Activated CD4-positive, alpha-beta memory T cell treated with anti-CD3 and anti-CD28 coated beads, Interleukin-2, amount 10 ng/mL, durations not matched to agents 7 days and 5 days (primary cell): Measurements from ENCODE around the gene SETD2. TPM values are rescaled to one million over a fixed set of nuclear protein-coding genes. Genes with fewer than 3 reads are reported as not detected.

Experiments
- CTCF ChIA-PET: fragments of 350-600 bp; sonication (Branson Sonifier 250); formaldehyde crosslinking; loops from one replicate; lab custom pipeline; 2021; ENCODE audit warnings: antibody characterized with exemption, inconsistent platforms; lab: Charles Lee
- POLR2A ChIA-PET: fragments of 350-600 bp; sonication (Branson Sonifier 250); formaldehyde crosslinking; loops from one replicate; lab custom pipeline; 2021; ENCODE audit warnings: antibody characterized with exemption; lab: Charles Lee
- DNase-seq: peaks from one replicate; pipeline ENCODE4 v3.0.0-alpha.2; 2020
- H3K27ac Mint-ChIP-seq: one replicate; pipeline ENCODE4 v1.8.0; 2021; ENCODE audit warnings: mild to moderate bottlenecking, mixed read lengths
- H3K27me3 Mint-ChIP-seq: one replicate; pipeline ENCODE4 v1.8.0; 2021; ENCODE audit warnings: mixed read lengths
- H3K36me3 Mint-ChIP-seq: one replicate; pipeline ENCODE4 v1.8.0; 2021; ENCODE audit warnings: low read depth, mixed read lengths
- H3K4me1 Mint-ChIP-seq: one replicate; pipeline ENCODE4 v1.8.0; 2021; ENCODE audit warnings: mixed read lengths
- H3K4me3 Mint-ChIP-seq: one replicate; pipeline ENCODE4 v1.8.0; 2021; ENCODE audit warnings: mild to moderate bottlenecking, mixed read lengths
- H3K9me3 Mint-ChIP-seq: one replicate; pipeline ENCODE4 v1.8.0; 2021; ENCODE audit warnings: mixed read lengths
- total RNA-seq, 2 experiments: library from RNA; stranded (reverse); gene quantifications; one replicate each; pipeline ENCODE4 v1.2.3, GENCODE V29; 2021

The SETD2 gene
- total RNA-seq, 2 experiments from 2014 or later, result 37.4 to 41.5 TPM

DNA sequence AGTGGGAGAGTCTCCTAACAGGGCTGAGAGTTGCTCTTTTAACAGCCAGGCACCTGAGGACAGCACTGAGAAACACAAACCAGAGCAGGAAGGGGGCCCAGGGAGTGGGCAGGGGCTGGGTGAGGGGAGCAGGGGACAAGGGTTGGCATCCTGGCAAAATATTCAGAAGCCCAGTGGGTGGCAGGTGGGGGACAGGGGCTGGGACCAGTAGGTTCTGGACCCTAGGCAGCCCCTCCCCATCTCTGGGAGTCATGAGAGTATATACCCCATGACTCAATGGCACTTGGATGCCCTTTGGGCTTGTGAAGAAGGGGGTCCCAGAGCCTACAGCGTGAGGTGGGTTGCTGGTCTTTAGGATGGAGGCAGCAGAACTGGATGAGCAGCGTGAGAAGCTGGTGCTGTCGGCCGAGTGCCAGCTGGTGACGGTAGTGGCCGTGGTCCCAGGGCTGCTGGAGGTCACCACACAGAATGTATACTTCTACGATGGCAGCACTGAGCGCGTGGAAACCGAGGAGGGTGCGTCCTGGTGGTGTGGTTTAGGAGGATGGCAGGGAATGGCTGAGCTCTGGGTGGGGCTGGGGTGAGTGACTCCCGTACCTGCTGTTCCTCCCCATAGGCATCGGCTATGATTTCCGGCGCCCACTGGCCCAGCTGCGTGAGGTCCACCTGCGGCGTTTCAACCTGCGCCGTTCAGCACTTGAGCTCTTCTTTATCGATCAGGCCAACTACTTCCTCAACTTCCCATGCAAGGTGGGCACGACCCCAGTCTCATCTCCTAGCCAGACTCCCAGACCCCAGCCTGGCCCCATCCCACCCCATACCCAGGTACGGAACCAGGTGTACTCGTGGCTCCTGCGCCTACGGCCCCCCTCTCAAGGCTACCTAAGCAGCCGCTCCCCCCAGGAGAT is 160.2 kb downstream of the SETD2 start:
- H3K27ac Mint-ChIP-seq, result no peak overlapping the region
- H3K36me3 Mint-ChIP-seq, result peaks cover 75% of the 10 kb centered on the region
- CTCF ChIA-PET, result no interaction called here
- peaks cover 8% of the 10 kb centered on the region for H3K4me1 Mint-ChIP-seq
- H3K27me3 Mint-ChIP-seq, result no peaks in the 10 kb centered on the region
- H3K4me3 Mint-ChIP-seq, result no peak overlapping the region
- DNase-seq, result no peak
- H3K9me3 Mint-ChIP-seq, result no peaks in the 10 kb centered on the region
- POLR2A ChIA-PET, result no interaction called here

GRCh38 chr3:47003056-47003410 is 160.9 kb downstream of the SETD2 start:
- CTCF ChIA-PET, result no interaction called here
- Mint-ChIP-seq H3K9me3 (no peaks in the 10 kb centered on the region), H3K4me1 (peaks cover 11% of the 10 kb centered on the region), H3K36me3 (peaks cover 75% of the 10 kb centered on the region), H3K4me3 (no peak overlapping the region), H3K27ac (no peak overlapping the region), H3K27me3 (no peaks in the 10 kb centered on the region)
- DNase-seq, result no peak
- POLR2A ChIA-PET, result interaction anchor here (1.2 kb wide), 1 partner anchor 9 kb away, joined by 3 read pairs; no protein-coding TSS in a partner anchor

DNA sequence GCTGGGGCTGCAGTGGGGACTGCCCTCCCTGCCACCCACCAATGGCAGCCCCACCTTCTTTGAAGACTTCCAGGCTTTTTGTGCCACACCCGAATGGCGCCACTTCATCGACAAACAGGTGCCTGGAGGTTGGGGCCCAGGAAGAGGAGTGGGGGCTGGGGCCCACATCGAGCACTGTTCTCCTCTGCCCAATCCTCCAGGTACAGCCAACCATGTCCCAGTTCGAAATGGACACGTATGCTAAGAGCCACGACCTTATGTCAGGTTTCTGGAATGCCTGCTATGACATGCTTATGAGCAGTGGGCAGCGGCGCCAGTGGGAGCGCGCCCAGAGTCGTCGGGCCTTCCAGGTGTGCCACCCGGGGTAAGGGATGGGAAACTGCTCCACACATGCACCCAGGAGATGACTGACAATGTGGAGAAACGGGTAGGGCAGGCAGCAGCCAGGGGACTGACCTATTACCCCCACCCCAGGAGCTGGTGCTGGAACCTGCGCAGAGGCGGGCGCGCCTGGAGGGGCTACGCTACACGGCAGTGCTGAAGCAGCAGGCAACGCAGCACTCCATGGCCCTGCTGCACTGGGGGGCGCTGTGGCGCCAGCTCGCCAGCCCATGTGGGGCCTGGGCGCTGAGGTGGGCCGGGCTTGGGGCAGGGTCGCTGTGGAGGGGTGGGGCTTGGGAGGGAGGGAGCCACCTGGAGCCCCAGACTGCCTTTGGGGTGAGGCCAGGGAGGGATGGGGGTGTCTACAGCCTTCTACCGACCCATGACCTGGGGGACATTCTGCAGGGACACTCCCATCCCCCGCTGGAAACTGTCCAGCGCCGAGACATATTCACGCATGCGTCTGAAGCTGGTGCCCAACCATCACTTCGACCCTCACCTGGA is 161.5 kb downstream of the SETD2 start:
- H3K27me3 Mint-ChIP-seq, result no peaks in the 10 kb centered on the region
- CTCF ChIA-PET, result no interaction called here
- H3K4me3 Mint-ChIP-seq, result no peak overlapping the region
- DNase-seq, result no peak
- POLR2A ChIA-PET, result interaction anchor here (0.7 to 1.2 kb wide), 2 partner anchors 8 to 23 kb away, joined by 3 read pairs; partner anchors contain the start of gene NBEAL2
- no peaks in the 10 kb centered on the region for H3K9me3 Mint-ChIP-seq
- H3K36me3 Mint-ChIP-seq, result peaks cover 77% of the 10 kb centered on the region
- peaks cover 15% of the 10 kb centered on the region for H3K4me1 Mint-ChIP-seq
- no peak overlapping the region for H3K27ac Mint-ChIP-seq

DNA sequence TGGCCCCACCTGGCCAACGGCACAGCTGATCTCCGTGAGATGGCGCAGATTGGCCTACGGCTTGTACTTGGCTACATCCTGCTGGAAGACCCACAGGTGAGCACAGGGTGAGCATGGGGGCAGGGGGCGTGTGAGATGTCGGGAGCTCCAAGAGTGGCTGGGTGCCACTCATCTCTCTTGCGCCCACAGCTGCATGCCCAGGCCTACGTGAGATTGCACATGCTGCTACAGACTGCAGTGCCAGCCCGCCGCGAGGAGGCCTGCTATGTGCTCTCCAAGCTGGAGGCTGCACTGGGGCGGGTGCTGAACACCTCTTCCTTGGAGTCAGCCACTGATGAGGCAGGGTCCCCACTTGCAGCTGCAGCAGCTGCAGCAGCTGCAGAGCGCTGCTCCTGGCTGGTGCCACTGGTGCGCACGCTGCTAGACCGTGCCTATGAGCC is 162.2 kb downstream of the SETD2 start:
- H3K36me3 Mint-ChIP-seq, result peaks cover 77% of the 10 kb centered on the region
- no peaks in the 10 kb centered on the region for H3K27me3 Mint-ChIP-seq
- no peak overlapping the region for H3K27ac Mint-ChIP-seq
- no peak overlapping the region for H3K4me3 Mint-ChIP-seq
- DNase-seq, result no peak
- ChIA-PET CTCF (no interaction called here), POLR2A (interaction anchor here (0.7 to 1.2 kb wide), 2 partner anchors 8 to 22 kb away, joined by 3 read pairs; partner anchors contain the start of gene NBEAL2)
- H3K4me1 Mint-ChIP-seq, result peaks cover 21% of the 10 kb centered on the region
- no peaks in the 10 kb centered on the region for H3K9me3 Mint-ChIP-seq

- Mint-ChIP-seq H3K36me3 (peaks cover 72% of the 10 kb centered on the region), H3K4me3 (no peak overlapping the region), H3K9me3 (no peaks in the 10 kb centered on the region), H3K27me3 (no peaks in the 10 kb centered on the region), H3K4me1 (peaks cover 22% of the 10 kb centered on the region), H3K27ac (no peak overlapping the region)
- DNase-seq, result no peak
- ChIA-PET POLR2A (no interaction called here), CTCF (no interaction called here)
Measured at GRCh38 chr3:47000922-47001730, 162.8 kb downstream of the SETD2 start.

GRCh38 chr3:47000198-47000815 is 163.6 kb downstream of the SETD2 start:
- Mint-ChIP-seq H3K9me3 (no peaks in the 10 kb centered on the region), H3K36me3 (peaks cover 69% of the 10 kb centered on the region), H3K27me3 (no peaks in the 10 kb centered on the region), H3K4me3 (no peak overlapping the region), H3K27ac (no peak overlapping the region), H3K4me1 (peaks cover 22% of the 10 kb centered on the region)
- CTCF ChIA-PET, result interaction anchor here (0.6 to 0.8 kb wide), 2 partner anchors 21 to 76 kb away, joined by 3 to 4 read pairs; partner anchors contain the start of gene NBEAL2
- DNase-seq, result no peak
- POLR2A ChIA-PET, result no interaction called here

DNA sequence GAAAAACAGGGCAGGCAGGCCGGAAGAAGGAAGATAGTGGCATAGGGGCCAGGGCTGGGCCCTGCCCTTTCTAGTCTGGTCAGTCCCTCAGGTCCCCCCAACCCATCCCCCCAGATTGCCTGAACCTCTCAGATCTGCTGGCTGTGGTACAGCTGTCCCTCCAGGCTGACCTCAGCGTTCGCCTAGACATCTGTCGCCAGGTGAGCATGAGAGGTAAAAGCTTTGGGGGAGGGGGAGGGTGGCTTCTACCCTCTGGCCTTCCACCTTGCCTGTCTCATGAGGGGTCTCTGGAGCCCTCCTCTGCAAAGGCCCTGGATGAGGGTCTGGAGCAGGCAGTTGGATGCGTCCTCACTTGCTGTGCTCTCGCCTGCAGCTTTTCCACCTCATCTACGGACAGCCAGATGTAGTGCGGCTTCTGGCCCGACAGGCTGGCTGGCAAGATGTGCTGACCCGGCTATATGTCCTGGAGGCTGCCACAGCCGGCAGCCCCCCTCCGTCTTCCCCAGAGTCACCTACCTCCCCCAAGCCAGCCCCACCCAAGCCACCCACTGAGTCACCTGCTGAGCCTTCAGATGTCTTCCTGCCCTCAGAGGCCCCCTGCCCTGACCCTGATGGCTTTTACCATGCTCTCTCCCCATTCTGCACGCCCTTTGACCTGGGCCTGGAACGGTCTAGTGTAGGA is 164.3 kb downstream of the SETD2 start:
- Mint-ChIP-seq H3K9me3 (no peaks in the 10 kb centered on the region), H3K27me3 (no peaks in the 10 kb centered on the region), H3K27ac (no peak overlapping the region), H3K4me3 (no peak overlapping the region), H3K4me1 (peaks cover 22% of the 10 kb centered on the region), H3K36me3 (peaks cover 66% of the 10 kb centered on the region)
- DNase-seq, result no peak
- POLR2A ChIA-PET, result interaction anchor here (1.0 to 2.4 kb wide), 2 partner anchors 7 to 12 kb away, joined by 3 to 7 read pairs; no protein-coding TSS in a partner anchor
- CTCF ChIA-PET, result interaction anchor here (0.6 to 1.6 kb wide), 3 partner anchors 20 to 76 kb away, joined by 3 to 7 read pairs (median 4); partner anchors contain the start of gene NBEAL2

DNA sequence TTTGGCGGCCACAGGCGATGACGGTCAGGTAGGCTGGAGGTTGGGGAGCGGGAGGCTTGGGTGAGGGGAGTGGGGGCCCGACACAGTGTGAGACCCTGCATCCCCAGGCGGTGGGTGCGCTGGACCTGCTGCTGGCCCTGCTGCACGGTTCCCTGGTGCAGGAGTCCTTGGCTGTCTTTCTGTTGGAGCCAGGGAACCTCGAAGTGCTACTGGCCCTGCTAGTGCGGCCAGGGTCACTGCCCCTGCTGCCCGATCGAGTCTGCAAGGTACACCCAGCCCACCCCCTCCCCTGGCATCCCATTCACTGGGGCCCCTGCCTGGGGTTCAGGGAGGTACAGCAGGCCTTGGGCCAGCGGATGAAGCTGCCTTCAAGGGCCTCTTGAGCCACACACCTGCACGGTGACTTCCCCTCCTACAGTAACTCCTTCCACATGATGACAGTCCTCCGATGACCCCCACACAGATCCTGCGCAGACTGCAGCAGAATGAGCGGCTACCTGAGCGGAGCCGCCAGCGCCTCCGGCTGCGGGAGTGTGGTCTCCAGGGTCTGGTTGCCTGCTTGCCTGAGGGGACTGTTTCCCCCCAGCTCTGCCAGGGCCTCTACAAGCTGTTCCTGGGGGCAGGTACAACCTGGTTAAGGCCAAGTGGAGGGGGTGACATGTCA is 164.9 kb downstream of the SETD2 start:
- Mint-ChIP-seq H3K9me3 (no peaks in the 10 kb centered on the region), H3K4me1 (peaks cover 22% of the 10 kb centered on the region), H3K27ac (no peak overlapping the region), H3K36me3 (peaks cover 65% of the 10 kb centered on the region), H3K27me3 (no peaks in the 10 kb centered on the region), H3K4me3 (no peak overlapping the region)
- ChIA-PET POLR2A (interaction anchor here (1.0 to 2.4 kb wide), 11 partner anchors 8 to 89 kb away, joined by 3 to 8 read pairs (median 3); partner anchors contain the start of gene NBEAL2), CTCF (interaction anchor here (0.8 to 3.1 kb wide), 6 partner anchors 18 to 75 kb away, joined by 4 to 18 read pairs (median 7); partner anchors contain the start of gene NBEAL2)
- no peak for DNase-seq

- Mint-ChIP-seq H3K27me3 (no peaks in the 10 kb centered on the region), H3K27ac (peak overlapping the region; percentile 61), H3K9me3 (no peaks in the 10 kb centered on the region), H3K36me3 (peaks cover 58% of the 10 kb centered on the region), H3K4me1 (peaks cover 22% of the 10 kb centered on the region), H3K4me3 (no peak overlapping the region)
- peak; percentile 72 for DNase-seq
- ChIA-PET CTCF (interaction anchor here (1.0 to 3.1 kb wide), 6 partner anchors 11 to 75 kb away, joined by 3 to 18 read pairs (median 7); no protein-coding TSS in a partner anchor), POLR2A (interaction anchor here (1.2 to 2.4 kb wide), 10 partner anchors 9 to 89 kb away, joined by 3 to 8 read pairs (median 4); partner anchors contain the start of gene NBEAL2)
Measured at GRCh38 chr3:46998121-46998851, 165.6 kb downstream of the SETD2 start.

DNA sequence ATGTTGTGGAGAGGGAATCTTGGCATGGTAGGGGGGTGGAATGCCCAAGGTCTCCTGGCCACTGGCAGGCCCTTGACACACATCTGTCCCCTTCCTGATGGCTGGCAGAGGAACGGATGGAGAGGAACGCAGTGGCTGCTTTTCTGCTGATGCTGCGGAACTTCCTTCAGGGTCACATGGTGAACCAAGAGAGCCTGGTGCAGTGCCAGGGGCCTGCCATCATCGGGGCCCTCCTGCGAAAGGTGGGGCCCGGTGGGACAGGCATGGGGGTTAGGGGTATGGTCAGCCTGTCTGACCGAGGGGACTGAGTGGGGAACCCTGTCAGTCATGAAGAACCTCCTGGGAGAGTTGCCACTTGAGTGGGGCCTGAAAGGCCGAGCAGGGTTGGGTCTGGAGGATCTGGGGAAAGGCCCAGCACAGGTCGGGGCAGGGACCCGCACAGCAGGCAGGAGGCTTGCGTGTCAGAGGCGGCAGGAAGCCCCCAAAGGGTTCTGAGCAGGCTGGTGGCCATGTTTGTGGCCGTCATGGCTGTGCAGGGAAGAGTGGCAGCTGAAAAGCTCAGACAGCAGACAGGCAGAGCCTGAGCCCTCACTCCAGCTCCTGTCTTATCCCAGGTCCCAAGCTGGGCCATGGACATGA is 166.3 kb downstream of the SETD2 start:
- no peak overlapping the region for H3K4me3 Mint-ChIP-seq
- peaks cover 58% of the 10 kb centered on the region for H3K36me3 Mint-ChIP-seq
- no peaks in the 10 kb centered on the region for H3K9me3 Mint-ChIP-seq
- peak overlapping the region; percentile 52 for H3K27ac Mint-ChIP-seq
- POLR2A ChIA-PET, result interaction anchor here (1.0 to 2.4 kb wide), 12 partner anchors 10 to 88 kb away, joined by 3 to 8 read pairs (median 4); partner anchors contain the start of gene NBEAL2
- peaks cover 22% of the 10 kb centered on the region for H3K4me1 Mint-ChIP-seq
- H3K27me3 Mint-ChIP-seq, result no peaks in the 10 kb centered on the region
- CTCF ChIA-PET, result interaction anchor here (1.0 to 3.1 kb wide), 5 partner anchors 10 to 74 kb away, joined by 3 to 18 read pairs (median 7); no protein-coding TSS in a partner anchor
- no peak for DNase-seq
